GM12878 (cell line): Measurements from ENCODE around the gene FRAS1. TPM values are rescaled to one million over a fixed set of nuclear protein-coding genes. Genes with fewer than 3 reads are reported as not detected.

Source experiments
- ATAC-seq: fragments of 200-7000 bp; cut with Tn5 transposase; 3 replicates; pipeline ENCODE4 v1.9.1; 2020; ENCODE audit warnings: mild to moderate bottlenecking, moderate library complexity
- BruUV-seq: library from RNA; stranded (reverse); fragments of 400-500 nt; replicated peaks from 2 replicates; lab custom pipeline; 2021; lab: Mats Ljungman, UMichigan
- CTCF ChIA-PET: fragments of 300-600 bp; sonication (Branson Sonifier 250); formaldehyde crosslinking; extraction: SDS; loops from one replicate; lab custom pipeline; 2021; ENCODE audit warnings: inconsistent platforms; lab: Yijun Ruan, JAX
- POLR2A ChIA-PET: fragments of 350-600 bp; formaldehyde crosslinking; extraction: SDS; loops from one replicate; lab custom pipeline; 2021; ENCODE audit warnings: inconsistent platforms; lab: Charles Lee
- RAD21 ChIA-PET: fragments of 300-600 bp; sonication (Branson Sonifier 250); formaldehyde crosslinking; loops from one replicate; lab custom pipeline; 2023; ENCODE audit warnings: antibody characterized with exemption; ENCODE audit not compliant: unreplicated experiment; lab: Charles Lee
- SMC1A ChIA-PET: fragments of 300-600 bp; sonication (Branson Sonifier 250); formaldehyde crosslinking; loops from one replicate; lab custom pipeline; 2023; ENCODE audit not compliant: unreplicated experiment, uncharacterized antibody; lab: Charles Lee
- DNase-seq: peaks from one replicate; pipeline ENCODE4 v3.0.0-alpha.2; 2011; ENCODE audit warnings: low read depth, low spot score
- FAIRE-seq: peaks from 3 replicates; lab custom pipeline; 2011; peaks lifted over from hg19 to GRCh38; lab: Jason Lieb, UNC
- H2AFZ ChIP-seq: 2 replicates; pipeline ENCODE4 v1.6.0; 2011; ENCODE audit warnings: low read depth, low read length, control low read depth; ENCODE audit not compliant: control insufficient read depth
- H3K27ac ChIP-seq: 2 replicates; pipeline ENCODE4 v1.5.1; 2011; ENCODE audit warnings: control low read depth; ENCODE audit not compliant: control insufficient read depth, insufficient read depth
- H3K27me3 ChIP-seq, 2 experiments: replicated peaks in 1 of 2; 2 replicates each; pipeline versions ENCODE4 v1.6.0 to v1.6.1; 2011; ENCODE audit warnings: low read length in 1 of 2; ENCODE audit not compliant: control insufficient read depth in 2 of 2, insufficient read depth in 2 of 2
- H3K36me3 ChIP-seq, 2 experiments: 2 replicates each; pipeline ENCODE4 v1.5.1; 2011; ENCODE audit warnings: low read length in 1 of 2; ENCODE audit not compliant: control insufficient read depth in 2 of 2, insufficient read depth in 2 of 2
- H3K4me1 ChIP-seq: 2 replicates; pipeline ENCODE4 v1.6.1; 2011; ENCODE audit warnings: mild to moderate bottlenecking, low read length, moderate library complexity, mixed read lengths; ENCODE audit not compliant: control insufficient read depth, insufficient read depth
- H3K4me2 ChIP-seq: 2 replicates; pipeline ENCODE4 v1.6.0; 2011; ENCODE audit warnings: control low read depth; ENCODE audit not compliant: control insufficient read depth, insufficient read depth
- H3K4me3 ChIP-seq: fragments of 200-600 bp; sonication (generic); 2 replicates; pipeline ENCODE4 v1.5.1; 2016
- H3K79me2 ChIP-seq: 2 replicates; pipeline ENCODE4 v1.6.0; 2011; ENCODE audit warnings: low read length; ENCODE audit not compliant: control insufficient read depth, insufficient read depth
- H3K9ac ChIP-seq: 2 replicates; pipeline ENCODE4 v1.8.0; 2011; ENCODE audit warnings: low read length, control low read depth, mixed read lengths; ENCODE audit not compliant: control insufficient read depth, insufficient read depth
- H3K9me3 ChIP-seq: replicated peaks from 3 replicates; pipeline ENCODE4 v1.5.1; 2011; ENCODE audit warnings: mild to moderate bottlenecking, low read length; ENCODE audit not compliant: control insufficient read depth, insufficient read depth
- H4K20me1 ChIP-seq: 2 replicates; pipeline ENCODE4 v1.6.0; 2011; ENCODE audit not compliant: control insufficient read depth, insufficient read depth
- BHLHE40 ChIP-seq, 2 experiments: fragments of 450-650 bp in 1 of 2; IDR thresholded peaks; 2 replicates each; pipeline ENCODE4 v1.6.1; 2011 to 2017; ENCODE audit warnings: low read depth in 2 of 2, borderline replicate concordance in 1 of 2, improper control_type of control experiment in 1 of 2, low read length in 1 of 2, mild to moderate bottlenecking in 1 of 2
- CEBPB ChIP-seq, 2 experiments: fragments of 150-350 bp in 1 of 2; IDR thresholded peaks; 2 replicates each; pipeline ENCODE4 v1.6.1; 2012 to 2014; ENCODE audit warnings: low read depth in 2 of 2, low read length in 2 of 2, borderline replicate concordance in 1 of 2, inconsistent platforms in 1 of 2
- CEBPZ ChIP-seq: fragments of 150-350 bp; IDR thresholded peaks from 2 replicates; pipeline ENCODE4 v1.6.1; 2016; ENCODE audit warnings: low read depth, low read length
- HDAC6 ChIP-seq: fragments of 200-600 bp; sonication (generic); IDR thresholded peaks from one replicate; pipeline ENCODE4 v1.8.0; 2017; ENCODE audit warnings: antibody characterized with exemption; ENCODE audit not compliant: unreplicated experiment
- MEF2B ChIP-seq: fragments of 450-650 bp; IDR thresholded peaks from 2 replicates; pipeline ENCODE4 v1.6.1; 2018; ENCODE audit warnings: mild to moderate bottlenecking, moderate library complexity; ENCODE audit not compliant: partially characterized antibody, poor library complexity, severe bottlenecking
- PRDM15 ChIP-seq: fragments of 450-650 bp; formaldehyde crosslinking; IDR thresholded peaks from 2 replicates; pipeline ENCODE4 v1.4.0; 2020; ENCODE audit warnings: mild to moderate bottlenecking, moderate library complexity
- RAD51 ChIP-seq: fragments of 450-650 bp; IDR thresholded peaks from 2 replicates; pipeline ENCODE4 v1.6.1; 2016; ENCODE audit warnings: moderate library complexity, mild to moderate bottlenecking, inconsistent platforms
- SREBF2 ChIP-seq: IDR thresholded peaks from 2 replicates; pipeline ENCODE4 v1.6.1; 2012; ENCODE audit warnings: mild to moderate bottlenecking, low read length
- SRF ChIP-seq, 2 experiments: IDR thresholded peaks; 2 replicates each; pipeline ENCODE4 v1.6.1; 2011; ENCODE audit warnings: low read depth in 2 of 2, low read length in 2 of 2, mild to moderate bottlenecking in 1 of 2, moderate library complexity in 1 of 2
- STAT3 ChIP-seq: IDR thresholded peaks from 2 replicates; pipeline ENCODE4 v1.6.1; 2011; ENCODE audit warnings: low read depth, low read length, improper control_type of control experiment
- TARDBP ChIP-seq: IDR thresholded peaks from 2 replicates; pipeline ENCODE4 v1.6.1; 2016; ENCODE audit warnings: borderline replicate concordance
- ZBTB11 ChIP-seq: fragments of 450-650 bp; formaldehyde crosslinking; IDR thresholded peaks from 2 replicates; pipeline ENCODE4 v1.5.0; 2022; ENCODE audit warnings: mild to moderate bottlenecking, missing genetic modification characterization
- ZSCAN29 ChIP-seq: fragments of 450-650 bp; IDR thresholded peaks from 2 replicates; pipeline ENCODE4 v1.6.1; 2017; ENCODE audit warnings: mild to moderate bottlenecking, moderate library complexity
- in situ Hi-C: fragments of 300-500 bp; cut with MboI; formaldehyde crosslinking; loops from 9 replicates; pipeline ENCODE4 v1.14.3; 2018; ENCODE audit warnings: mixed read lengths
- intact Hi-C: fragments of 100-400 bp; cut with micrococcal nuclease; formaldehyde crosslinking; loops from one replicate; pipeline ENCODE4 v1.14.2; 2022; ENCODE audit not compliant: unreplicated experiment
- polyA plus RNA-seq, 11 experiments: library from polyadenylated mRNA; depleted of rRNA in 4 of 11; unstranded in 6 of 11; stranded (reverse) in 5 of 11; fragments of >200 nt; fragmentation: Nextera tagmentation in 4 of 11; fragmentation: Illumina TruSeq in 1 of 11; extraction: Ambion mirVana in 4 of 11; extraction: Trizol in 1 of 11; gene quantifications; 1 replicate in 1 of 11; 2 replicates in 10 of 11; pipeline versions ENCODE4 v1.2.1 to v1.2.3, GENCODE V29; 2011 to 2016; ENCODE audit warnings: inconsistent platforms in 2 of 11, missing spikeins in 2 of 11, low read depth in 1 of 11
- total RNA-seq, 4 experiments: library from RNA; depleted of rRNA in 3 of 4; stranded (reverse); fragments of >200 nt in 3 of 4; fragmentation: Illumina TruSeq in 1 of 4; extraction: Trizol in 1 of 4; gene quantifications; 2 replicates each; pipeline versions ENCODE4 v1.2.1 to v1.2.3, GENCODE V29; 2013 to 2021

The FRAS1 gene
- total and polyA plus RNA-seq, 10 of the 15 experiments (the other 5 are each of a cell fraction or from before 2014, with no cell fraction given) = 0.08 to 11.7 (median 0.20) TPM

DNA sequence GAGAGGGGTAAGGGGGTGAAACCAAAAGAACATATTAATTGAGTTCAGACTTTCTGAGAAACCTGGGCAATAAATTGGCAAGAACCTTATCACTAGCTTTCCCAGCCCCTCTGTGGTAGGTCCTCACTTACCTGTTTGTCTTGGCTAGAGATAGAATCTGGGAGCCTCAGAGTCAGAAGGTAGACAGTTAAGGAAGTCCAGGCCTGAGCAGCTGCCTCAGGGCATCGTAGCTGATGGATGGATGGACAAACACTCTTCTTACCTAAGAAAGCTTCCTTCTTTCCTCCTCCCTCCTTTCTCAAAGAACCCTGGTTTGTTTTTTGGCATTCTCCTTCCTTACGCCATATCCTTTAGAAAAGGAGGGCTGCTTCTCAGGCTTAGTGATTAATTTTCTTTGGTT is 24.4 kb downstream of the FRAS1 start (continued):
- no peak for TF ChIP-seq ZBTB11
- no peak for TF ChIP-seq STAT3
- no peak for TF ChIP-seq CEBPZ

DNA sequence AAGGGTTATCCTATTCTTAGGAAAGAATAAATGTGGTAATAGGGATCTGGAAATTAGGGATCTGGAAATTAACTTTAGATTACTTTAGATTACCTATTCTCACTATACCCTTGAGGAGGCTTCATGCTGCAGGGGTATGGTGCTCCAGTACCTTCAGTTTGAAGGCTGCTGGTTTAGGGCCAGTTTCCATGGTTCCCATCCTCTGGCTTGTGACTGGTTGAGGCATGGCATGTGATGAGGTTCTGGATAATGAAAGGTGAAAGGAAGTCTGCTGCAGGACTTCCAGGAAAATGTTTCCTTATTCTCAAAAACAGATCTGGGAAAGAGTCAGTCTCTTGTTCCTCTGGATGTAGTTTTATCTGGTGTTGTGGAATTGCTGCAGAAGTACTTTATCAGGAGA is 25.9 kb downstream of the FRAS1 start:
- in situ Hi-C loops = no loop called here
- CTCF ChIA-PET = interaction anchor here (1.0 kb wide), 1 partner anchor 10 kb away, joined by 3 read pairs; no protein-coding TSS in a partner anchor
- Histone ChIP-seq H3K27ac (no peak overlapping the region), H3K9ac (no peak overlapping the region), H3K27me3 (no peaks in the 10 kb centered on the region), H3K4me3 (no peak overlapping the region), H3K4me1 (no peaks in the 10 kb centered on the region), H2AFZ (no peak overlapping the region), H4K20me1 (no peaks in the 10 kb centered on the region), H3K36me3 (no peaks in the 10 kb centered on the region), H3K4me2 (no peak overlapping the region), H3K9me3 (no peaks in the 10 kb centered on the region), H3K79me2 (no peaks in the 10 kb centered on the region)
- DNase-seq = no peak
- SMC1A ChIA-PET = no interaction called here
- ATAC-seq = no peak
- no TSS peak for BruUV-seq
- intact Hi-C loops = no loop called here
- RAD21 ChIA-PET = interaction anchor here (1.0 kb wide), 1 partner anchor 263 kb away, joined by 3 read pairs; no protein-coding TSS in a partner anchor
- FAIRE-seq = no peak
- POLR2A ChIA-PET = no interaction called here
- TF ChIP-seq BHLHE40 (IDR thresholded peaks at IDR 0.05; ENCODE audit: borderline replicate concordance in 1 of 2, low read depth in 2 of 2, low read length in 1 of 2) (no peak), MEF2B (no peak), ZSCAN29 (no peak), PRDM15 (CRISPR knock-in tag) (no peak), RAD51 (no peak), TARDBP (no peak), HDAC6 (no peak), SREBF2 (no peak), CEBPB (IDR thresholded peaks at IDR 0.05; ENCODE audit: borderline replicate concordance in 1 of 2, low read depth in 2 of 2, low read length in 2 of 2) (no peak), SRF (IDR thresholded peaks at IDR 0.05; ENCODE audit: low read depth in 2 of 2, low read length in 2 of 2) (no peak)
